IMR-90 (cell line): ENCODE measurements around the gene AGXT2. TPM values are rescaled to one million over a fixed set of nuclear protein-coding genes. Genes with fewer than 3 reads are reported as not detected.

ENCODE experiments used
- ATAC-seq: fragments of 200-7000 bp; cut with Tn5 transposase; 2 replicates; pipeline ENCODE4 v1.9.1; 2020; ENCODE audit warnings: low read depth, mild to moderate bottlenecking, moderate library complexity
- BruUV-seq: library from RNA; stranded (reverse); fragments of 400-500 nt; replicated peaks from 2 replicates; lab custom pipeline; 2021; lab: Mats Ljungman, UMichigan
- CTCF ChIA-PET: fragments of 300-600 bp; formaldehyde crosslinking; extraction: SDS; loops from one replicate; lab custom pipeline; 2021; ENCODE audit warnings: antibody characterized with exemption; lab: Yijun Ruan, JAX
- POLR2A ChIA-PET: fragments of 300-600 bp; sonication (Branson Sonifier 250); formaldehyde crosslinking; loops from one replicate; lab custom pipeline; 2022; ENCODE audit warnings: antibody characterized with exemption; ENCODE audit not compliant: unreplicated experiment; lab: Charles Lee
- DNase-seq: peaks from one replicate; pipeline ENCODE4 v3.0.0; 2013
- H2AFZ ChIP-seq: replicated peaks from 2 replicates; pipeline ENCODE3; 2013; ENCODE audit warnings: low read length, mild to moderate bottlenecking; ENCODE audit not compliant: poor library complexity
- H2AK5ac ChIP-seq: 2 replicates; pipeline ENCODE4 v1.6.1; 2013; ENCODE audit warnings: low read depth, low read length, inconsistent platforms
- H2AK9ac ChIP-seq: replicated peaks from 2 replicates; pipeline ENCODE3; 2013; ENCODE audit warnings: mild to moderate bottlenecking, low read depth, low read length, moderate library complexity; ENCODE audit not compliant: poor library complexity
- H2BK120ac ChIP-seq: 2 replicates; pipeline ENCODE4 v1.6.1; 2013; ENCODE audit warnings: low read depth, low read length, inconsistent platforms
- H2BK15ac ChIP-seq: 3 replicates; pipeline ENCODE4 v1.6.1; 2013; ENCODE audit warnings: low read depth, low read length, inconsistent platforms
- H2BK20ac ChIP-seq: 2 replicates; pipeline ENCODE4 v1.6.1; 2013; ENCODE audit warnings: low read depth, mild to moderate bottlenecking, inconsistent platforms, low read length, moderate library complexity
- H2BK5ac ChIP-seq: 2 replicates; pipeline ENCODE4 v1.6.1; 2013; ENCODE audit warnings: mild to moderate bottlenecking, low read depth, low read length, inconsistent platforms; ENCODE audit not compliant: poor library complexity, severe bottlenecking
- H3K14ac ChIP-seq: replicated peaks from 2 replicates; pipeline ENCODE4 v1.6.1; 2013; ENCODE audit warnings: low read depth, low read length, inconsistent platforms
- H3K18ac ChIP-seq: 2 replicates; pipeline ENCODE4 v1.6.1; 2013; ENCODE audit warnings: low read depth, low read length, control low read depth
- H3K23ac ChIP-seq: 2 replicates; pipeline ENCODE4 v1.6.1; 2013; ENCODE audit warnings: low read depth, low read length, inconsistent platforms
- H3K27ac ChIP-seq: 2 replicates; pipeline ENCODE4 v1.5.1; 2013; ENCODE audit warnings: mild to moderate bottlenecking, control low read depth, low read length; ENCODE audit not compliant: insufficient read depth
- H3K27me3 ChIP-seq: 2 replicates; pipeline ENCODE4 v1.6.1; 2013; ENCODE audit warnings: low read length; ENCODE audit not compliant: control insufficient read depth, insufficient read depth
- H3K36me3 ChIP-seq: 2 replicates; pipeline ENCODE4 v1.6.1; 2013; ENCODE audit warnings: low read length, mixed read lengths; ENCODE audit not compliant: control insufficient read depth, insufficient read depth
- H3K4ac ChIP-seq: 2 replicates; pipeline ENCODE4 v1.6.1; 2013; ENCODE audit warnings: low read depth, low read length, inconsistent platforms
- H3K4me1 ChIP-seq: 2 replicates; pipeline ENCODE4 v1.6.1; 2013; ENCODE audit warnings: low read length, mixed read lengths; ENCODE audit not compliant: control insufficient read depth, insufficient read depth
- H3K4me2 ChIP-seq: 2 replicates; pipeline ENCODE4 v1.6.1; 2013; ENCODE audit warnings: low read depth, mild to moderate bottlenecking, control low read depth, low read length, moderate library complexity
- H3K4me3 ChIP-seq: 2 replicates; pipeline ENCODE4 v1.5.1; 2013; ENCODE audit warnings: low read depth, mild to moderate bottlenecking, control low read depth, low read length, moderate library complexity; ENCODE audit not compliant: insufficient read depth
- H3K56ac ChIP-seq: 2 replicates; pipeline ENCODE4 v1.6.1; 2013; ENCODE audit warnings: low read length, inconsistent platforms; ENCODE audit not compliant: insufficient read depth; ENCODE audit errors: extremely low read depth
- H3K79me1 ChIP-seq, 2 experiments: 2 replicates each; pipeline ENCODE4 v1.6.1; 2013; ENCODE audit warnings: low read length in 2 of 2, inconsistent platforms in 1 of 2, low read depth in 1 of 2
- H3K9ac ChIP-seq: 2 replicates; pipeline ENCODE4 v1.6.1; 2013; ENCODE audit warnings: low read depth, low read length, control low read depth
- H3K9me1 ChIP-seq: 2 replicates; pipeline ENCODE4 v1.6.1; 2013; ENCODE audit warnings: low read length, inconsistent platforms; ENCODE audit not compliant: insufficient read depth
- H3K9me3 ChIP-seq: 2 replicates; pipeline ENCODE4 v1.6.1; 2013; ENCODE audit warnings: low read length; ENCODE audit not compliant: control insufficient read depth, insufficient read depth
- H4K20me1 ChIP-seq: 2 replicates; pipeline ENCODE4 v1.6.1; 2013; ENCODE audit warnings: low read length, inconsistent platforms; ENCODE audit not compliant: insufficient read depth
- H4K5ac ChIP-seq: 2 replicates; pipeline ENCODE4 v1.6.1; 2013; ENCODE audit warnings: mild to moderate bottlenecking, low read depth, low read length, control low read depth
- H4K8ac ChIP-seq, 2 experiments: 2 replicates each; pipeline ENCODE4 v1.6.1; 2013; ENCODE audit warnings: low read depth in 2 of 2, low read length in 2 of 2, control low read depth in 1 of 2, inconsistent platforms in 1 of 2
- H4K91ac ChIP-seq: 2 replicates; pipeline ENCODE4 v1.6.1; 2013; ENCODE audit warnings: low read depth, low read length, inconsistent platforms; ENCODE audit not compliant: insufficient read depth
- BHLHE40 ChIP-seq: fragments of 150-350 bp; IDR thresholded peaks from 2 replicates; pipeline ENCODE4 v1.6.1; 2016; ENCODE audit warnings: mild to moderate bottlenecking, low read depth, low read length
- CEBPB ChIP-seq: IDR thresholded peaks from 2 replicates; pipeline ENCODE4 v1.6.1; 2012; ENCODE audit warnings: low read depth, low read length, improper control_type of control experiment
- CHD1 ChIP-seq: IDR thresholded peaks from 2 replicates; pipeline ENCODE4 v1.6.1; 2012; ENCODE audit warnings: low read depth, low read length, improper control_type of control experiment
- FOS ChIP-seq: fragments of 150-350 bp; IDR thresholded peaks from 2 replicates; pipeline ENCODE4 v1.6.1; 2016; ENCODE audit warnings: low read depth, low read length
- MAFK ChIP-seq: IDR thresholded peaks from 2 replicates; pipeline ENCODE4 v1.6.1; 2012; ENCODE audit warnings: low read depth, low read length, improper control_type of control experiment
- MAZ ChIP-seq: IDR thresholded peaks from 2 replicates; pipeline ENCODE4 v1.6.1; 2012; ENCODE audit warnings: low read depth, mild to moderate bottlenecking, low read length, improper control_type of control experiment, moderate library complexity, borderline replicate concordance
- MXI1 ChIP-seq: IDR thresholded peaks from 2 replicates; pipeline ENCODE4 v1.6.1; 2012; ENCODE audit warnings: low read depth, mild to moderate bottlenecking, low read length, moderate library complexity, borderline replicate concordance
- NFE2L2 ChIP-seq: fragments of 150-350 bp; IDR thresholded peaks from 2 replicates; pipeline ENCODE4 v1.6.1; 2016; ENCODE audit warnings: low read depth, mild to moderate bottlenecking, low read length
- POLR2A ChIP-seq: IDR thresholded peaks from 2 replicates; pipeline ENCODE4 v1.6.1; 2012; ENCODE audit warnings: mild to moderate bottlenecking, low read depth, low read length
- RAD21 ChIP-seq: IDR thresholded peaks from 2 replicates; pipeline ENCODE4 v1.6.1; 2012; ENCODE audit warnings: low read length, improper control_type of control experiment
- RCOR1 ChIP-seq: IDR thresholded peaks from 2 replicates; pipeline ENCODE4 v1.6.1; 2012; ENCODE audit warnings: mild to moderate bottlenecking, low read length, improper control_type of control experiment; ENCODE audit not compliant: insufficient replicate concordance
- RFX5 ChIP-seq: IDR thresholded peaks from 2 replicates; pipeline ENCODE4 v1.8.0; 2012; ENCODE audit warnings: low read depth, mild to moderate bottlenecking, low read length, moderate library complexity
- SMC3 ChIP-seq: fragments of 150-350 bp; IDR thresholded peaks from 2 replicates; pipeline ENCODE4 v1.6.1; 2016; ENCODE audit warnings: low read depth, mild to moderate bottlenecking, antibody characterized with exemption, low read length, moderate library complexity
- WGBS, 2 experiments: methylation state at CpG; one replicate each; pipeline versions ENCODE4 v1.1.5 to v1.1.7; 2013; ENCODE audit warnings: missing lambda C conversion rate in 2 of 2; ENCODE audit not compliant: insufficient read length in 1 of 2; ENCODE audit errors: extremely low coverage in 2 of 2; 5-methylcytosine and 5-hydroxymethylcytosine counted together
- dilution Hi-C: fragments of 300-500 bp; cut with HindIII; formaldehyde crosslinking; loops from one replicate; pipeline ENCODE4 v1.14.3; 2018; ENCODE audit warnings: low sequenced_read_pairs; ENCODE audit not compliant: unreplicated experiment
- in situ Hi-C: fragments of 300-500 bp; cut with MboI; formaldehyde crosslinking; loops from 3 replicates; pipeline ENCODE4 v1.14.3; 2019; ENCODE audit warnings: low sequenced_read_pairs, inconsistent platforms, mixed read lengths
- intact Hi-C: fragments of 100-400 bp; cut with micrococcal nuclease; formaldehyde crosslinking; loops from 2 replicates; pipeline ENCODE4 v1.10.0; 2022
- polyA plus RNA-seq, 3 experiments: library from polyadenylated mRNA; depleted of rRNA; stranded (reverse); fragments of >200 nt; gene quantifications; 2 replicates each; pipeline ENCODE4 v1.2.3, GENCODE V29; 2012; ENCODE audit warnings: low replicate concordance in 1 of 3
- total RNA-seq: library from RNA; depleted of rRNA; stranded (reverse); fragments of >200 nt; gene quantifications from 2 replicates; pipeline ENCODE4 v1.2.3, GENCODE V29; 2012
- TF ChIP-seq, protein P1 (sequence below): fragments of 150-350 bp; IDR thresholded peaks from 2 replicates; pipeline ENCODE4 v1.6.1; 2016; ENCODE audit warnings: low read depth, mild to moderate bottlenecking, low read length, moderate library complexity, borderline replicate concordance
- TF ChIP-seq, protein P2 (sequence below): conservative IDR thresholded peaks from 2 replicates; pipeline ENCODE4 v1.5.1; 2012; ENCODE audit warnings: mild to moderate bottlenecking, low read depth, low read length, improper control_type of control experiment
- TF ChIP-seq, protein P3 (sequence below): fragments of 150-350 bp; IDR thresholded peaks from 2 replicates; pipeline ENCODE4 v1.6.1; 2017; ENCODE audit warnings: mild to moderate bottlenecking, antibody characterized with exemption, low read length, low read depth

AGXT2 gene
- total and polyA plus RNA-seq, 2 of the 4 experiments (the other 2 are of a cell fraction), result not detected

DNA sequence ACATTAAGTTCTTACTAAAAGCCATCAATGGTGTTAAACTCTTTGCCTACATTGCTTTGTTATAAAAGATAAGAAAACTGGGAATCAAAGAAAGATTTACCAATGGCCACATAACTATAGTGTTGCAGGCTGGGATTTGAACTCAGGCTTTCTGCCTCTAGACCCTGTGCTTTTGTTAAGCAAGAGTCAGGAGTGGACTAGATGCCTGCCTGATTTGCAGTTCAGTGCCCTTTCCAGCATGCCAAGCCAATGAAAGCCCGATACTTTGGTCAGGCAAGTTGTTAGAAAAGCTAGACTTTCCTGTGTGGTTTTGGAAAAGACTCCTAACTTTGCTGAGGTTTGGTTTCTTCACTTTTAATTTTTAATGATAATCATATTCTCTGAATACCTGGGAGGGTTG, 21.4 kb upstream of the AGXT2 start:
- ATAC-seq (no peak), DNase-seq (no peak)
- BruUV-seq, result no TSS peak
- H3K4ac ChIP-seq, result no peak overlapping the region
- no peaks in the 10 kb centered on the region for H3K9me1 ChIP-seq
- H3K9ac ChIP-seq, result no peak overlapping the region
- no peak overlapping the region for H3K4me2 ChIP-seq
- CTCF ChIA-PET, result no interaction called here
- H3K4me1 ChIP-seq, result no peaks in the 10 kb centered on the region
- H2AK5ac ChIP-seq, result no peak overlapping the region
- no peak overlapping the region for H2BK5ac ChIP-seq
- no peak overlapping the region for H3K56ac ChIP-seq
- H2BK15ac ChIP-seq, result no peak overlapping the region
- H2AFZ ChIP-seq, result no peak overlapping the region
- no peaks in the 10 kb centered on the region for H4K20me1 ChIP-seq
- no peak overlapping the region for H3K23ac ChIP-seq
- no peak overlapping the region for H3K14ac ChIP-seq
- H3K4me3 ChIP-seq, result no peak overlapping the region
- no peak overlapping the region for H4K91ac ChIP-seq
- dilution Hi-C loops (no loop called here), in situ Hi-C loops (no loop called here), intact Hi-C loops (no loop called here)
- no peak overlapping the region for H4K5ac ChIP-seq
- peaks cover 3% of the 10 kb centered on the region for H3K27me3 ChIP-seq
- no peak overlapping the region for H2BK120ac ChIP-seq
- H3K36me3 ChIP-seq, result no peaks in the 10 kb centered on the region
- no CpG with 5 or more reads among the region's 1 CpG for whole genome bisulfite sequencing, 2 experiments
- POLR2A ChIA-PET, result no interaction called here
- H3K27ac ChIP-seq, result no peak overlapping the region
- no peak overlapping the region for H4K8ac ChIP-seq
- TF ChIP-seq, protein P1, sequence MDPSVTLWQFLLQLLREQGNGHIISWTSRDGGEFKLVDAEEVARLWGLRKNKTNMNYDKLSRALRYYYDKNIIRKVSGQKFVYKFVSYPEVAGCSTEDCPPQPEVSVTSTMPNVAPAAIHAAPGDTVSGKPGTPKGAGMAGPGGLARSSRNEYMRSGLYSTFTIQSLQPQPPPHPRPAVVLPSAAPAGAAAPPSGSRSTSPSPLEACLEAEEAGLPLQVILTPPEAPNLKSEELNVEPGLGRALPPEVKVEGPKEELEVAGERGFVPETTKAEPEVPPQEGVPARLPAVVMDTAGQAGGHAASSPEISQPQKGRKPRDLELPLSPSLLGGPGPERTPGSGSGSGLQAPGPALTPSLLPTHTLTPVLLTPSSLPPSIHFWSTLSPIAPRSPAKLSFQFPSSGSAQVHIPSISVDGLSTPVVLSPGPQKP, result no peak
- no peak for TF ChIP-seq NFE2L2
- TF ChIP-seq MXI1, result no peak
- no peak for TF ChIP-seq RFX5
- TF ChIP-seq, protein P2, sequence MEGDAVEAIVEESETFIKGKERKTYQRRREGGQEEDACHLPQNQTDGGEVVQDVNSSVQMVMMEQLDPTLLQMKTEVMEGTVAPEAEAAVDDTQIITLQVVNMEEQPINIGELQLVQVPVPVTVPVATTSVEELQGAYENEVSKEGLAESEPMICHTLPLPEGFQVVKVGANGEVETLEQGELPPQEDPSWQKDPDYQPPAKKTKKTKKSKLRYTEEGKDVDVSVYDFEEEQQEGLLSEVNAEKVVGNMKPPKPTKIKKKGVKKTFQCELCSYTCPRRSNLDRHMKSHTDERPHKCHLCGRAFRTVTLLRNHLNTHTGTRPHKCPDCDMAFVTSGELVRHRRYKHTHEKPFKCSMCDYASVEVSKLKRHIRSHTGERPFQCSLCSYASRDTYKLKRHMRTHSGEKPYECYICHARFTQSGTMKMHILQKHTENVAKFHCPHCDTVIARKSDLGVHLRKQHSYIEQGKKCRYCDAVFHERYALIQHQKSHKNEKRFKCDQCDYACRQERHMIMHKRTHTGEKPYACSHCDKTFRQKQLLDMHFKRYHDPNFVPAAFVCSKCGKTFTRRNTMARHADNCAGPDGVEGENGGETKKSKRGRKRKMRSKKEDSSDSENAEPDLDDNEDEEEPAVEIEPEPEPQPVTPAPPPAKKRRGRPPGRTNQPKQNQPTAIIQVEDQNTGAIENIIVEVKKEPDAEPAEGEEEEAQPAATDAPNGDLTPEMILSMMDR, result no peak
- no peak for TF ChIP-seq CEBPB
- TF ChIP-seq SMC3, result no peak
- no peak for TF ChIP-seq RAD21
- TF ChIP-seq MAZ, result no peak
- no peak for TF ChIP-seq MAFK
- TF ChIP-seq CHD1, result no peak
- no peak for TF ChIP-seq BHLHE40
- no peak for TF ChIP-seq POLR2A
- no peak for TF ChIP-seq RCOR1
- TF ChIP-seq FOS, result no peak
- TF ChIP-seq, protein P3, sequence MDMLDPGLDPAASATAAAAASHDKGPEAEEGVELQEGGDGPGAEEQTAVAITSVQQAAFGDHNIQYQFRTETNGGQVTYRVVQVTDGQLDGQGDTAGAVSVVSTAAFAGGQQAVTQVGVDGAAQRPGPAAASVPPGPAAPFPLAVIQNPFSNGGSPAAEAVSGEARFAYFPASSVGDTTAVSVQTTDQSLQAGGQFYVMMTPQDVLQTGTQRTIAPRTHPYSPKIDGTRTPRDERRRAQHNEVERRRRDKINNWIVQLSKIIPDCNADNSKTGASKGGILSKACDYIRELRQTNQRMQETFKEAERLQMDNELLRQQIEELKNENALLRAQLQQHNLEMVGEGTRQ, result no peak
- peaks cover 2% of the 10 kb centered on the region; the same call in 1 of the 2 replicates for H3K9me3 ChIP-seq
- no peak overlapping the region for H2AK9ac ChIP-seq
- no peaks in the 10 kb centered on the region for H3K79me1 ChIP-seq
- H2BK20ac ChIP-seq, result no peak overlapping the region
- H3K18ac ChIP-seq, result no peak overlapping the region
